ENCODE results near the gene IGFBP6.
A peak's percentile ranks its signal among the peaks of the same experiment; 100 is the strongest.

Gene IGFBP6

GRCh38 chr12:53051881-53052412 is 45.5 kb upstream of the IGFBP6 start:
- WGBS, 2 donors (ENCODE audit: extremely low coverage in 2 of 2, insufficient read length in 2 of 2, insufficient replicate concordance in 1 of 2) = no CpG with 5 or more reads among the region's 7 CpGs
- no peaks in the 10 kb centered on the region for H3K36me3 ChIP-seq (replicated peaks in 1 of 2; ENCODE audit: control insufficient read depth in 2 of 2, insufficient read depth in 2 of 2, low read length in 2 of 2)
- peak overlapping the region; percentile 31 for H2BK5ac ChIP-seq (ENCODE audit: low read length)
- H2BK120ac ChIP-seq (ENCODE audit: low read depth, low read length) = no peak overlapping the region
- no peaks in the 10 kb centered on the region for H3K9me3 ChIP-seq (replicated peaks in 1 of 2; ENCODE audit: control insufficient read depth in 2 of 2, insufficient read depth in 1 of 2, low read depth in 1 of 2, low read length in 2 of 2)
- H2BK12ac ChIP-seq (ENCODE audit: low read length) = no peak overlapping the region
- H2AK5ac ChIP-seq (ENCODE audit: low read depth, low read length) = peak overlapping the region; percentile 3
- H3K27me3 ChIP-seq (ENCODE audit: control insufficient read depth in 3 of 3, insufficient read depth in 3 of 3, low read depth in 1 of 3, low read length in 3 of 3) = no peaks in the 10 kb centered on the region
- H3K79me1 ChIP-seq (ENCODE audit: low read depth, low read length) = no peaks in the 10 kb centered on the region
- no peak overlapping the region for H4K91ac ChIP-seq (ENCODE audit: low read depth, low read length, poor library complexity)
- no peak overlapping the region for H3K14ac ChIP-seq (ENCODE audit: low read length)
- no peak overlapping the region for H3K9ac ChIP-seq (ENCODE audit: low read depth, low read length, poor library complexity)
- H3K27ac ChIP-seq (replicated peaks; ENCODE audit: low read length) = no peak overlapping the region
- H3K4me1 ChIP-seq (ENCODE audit: control insufficient read depth in 2 of 2, insufficient read depth in 1 of 2, low read depth in 1 of 2, low read length in 2 of 2) = peaks cover 38 to 40% of the 10 kb centered on the region in 2 donors
- DNase-seq (ENCODE audit: low spot score) = no peak
- H3K23ac ChIP-seq (ENCODE audit: low read depth, low read length, poor library complexity) = peak overlapping the region; percentile 52
- no peak overlapping the region for H2AFZ ChIP-seq (ENCODE audit: low read length)
- no peak overlapping the region for H4K8ac ChIP-seq (ENCODE audit: low read depth, low read length)
- no peak overlapping the region for H2BK15ac ChIP-seq (ENCODE audit: low read length)
- H3K18ac ChIP-seq (ENCODE audit: low read length) = no peak overlapping the region
- H3K4me3 ChIP-seq (ENCODE audit: low read length in 2 of 2) = no peak overlapping the region
- no peak overlapping the region for H3K4ac ChIP-seq (ENCODE audit: low read length)
- H3K4me2 ChIP-seq (ENCODE audit: insufficient read depth, low read length, poor library complexity, severe bottlenecking) = no peak overlapping the region

- H4K8ac ChIP-seq (ENCODE audit: low read depth, low read length) = no peak overlapping the region
- no peaks in the 10 kb centered on the region for H3K79me1 ChIP-seq (ENCODE audit: low read depth, low read length)
- H3K27ac ChIP-seq (replicated peaks; ENCODE audit: low read length) = no peak overlapping the region
- no peaks in the 10 kb centered on the region for H3K36me3 ChIP-seq (replicated peaks in 1 of 2; ENCODE audit: control insufficient read depth in 2 of 2, insufficient read depth in 2 of 2, low read length in 2 of 2)
- H2BK12ac ChIP-seq (ENCODE audit: low read length) = no peak overlapping the region
- no peak overlapping the region for H3K23ac ChIP-seq (ENCODE audit: low read depth, low read length, poor library complexity)
- H2BK5ac ChIP-seq (ENCODE audit: low read length) = no peak overlapping the region
- no peak overlapping the region for H2BK120ac ChIP-seq (ENCODE audit: low read depth, low read length)
- H4K91ac ChIP-seq (ENCODE audit: low read depth, low read length, poor library complexity) = peak overlapping the region; percentile 54
- H3K4me3 ChIP-seq (ENCODE audit: low read length in 2 of 2) = no peak overlapping the region
- H3K14ac ChIP-seq (ENCODE audit: low read length) = no peak overlapping the region
- H3K9ac ChIP-seq (ENCODE audit: low read depth, low read length, poor library complexity) = no peak overlapping the region
- no peak for DNase-seq (ENCODE audit: low spot score)
- H2BK15ac ChIP-seq (ENCODE audit: low read length) = peak overlapping the region; percentile 71
- H2AFZ ChIP-seq (ENCODE audit: low read length) = no peak overlapping the region
- peak overlapping the region; percentile 82 for H2AK5ac ChIP-seq (ENCODE audit: low read depth, low read length)
- no peaks in the 10 kb centered on the region for H3K27me3 ChIP-seq (ENCODE audit: control insufficient read depth in 3 of 3, insufficient read depth in 3 of 3, low read depth in 1 of 3, low read length in 3 of 3)
- no peaks in the 10 kb centered on the region for H3K9me3 ChIP-seq (replicated peaks in 1 of 2; ENCODE audit: control insufficient read depth in 2 of 2, insufficient read depth in 1 of 2, low read depth in 1 of 2, low read length in 2 of 2)
- WGBS, 2 donors (ENCODE audit: extremely low coverage in 2 of 2, insufficient read length in 2 of 2, insufficient replicate concordance in 1 of 2) = no CpG with 5 or more reads among the region's 11 CpGs
- no peak overlapping the region for H3K4ac ChIP-seq (ENCODE audit: low read length)
- no peak overlapping the region for H3K18ac ChIP-seq (ENCODE audit: low read length)
- H3K4me2 ChIP-seq (ENCODE audit: insufficient read depth, low read length, poor library complexity, severe bottlenecking) = no peak overlapping the region
- H3K4me1 ChIP-seq (ENCODE audit: control insufficient read depth in 2 of 2, insufficient read depth in 1 of 2, low read depth in 1 of 2, low read length in 2 of 2) = peaks cover 38 to 40% of the 10 kb centered on the region in 2 donors
Measured at GRCh38 chr12:53052419-53053217, 44.8 kb upstream of the IGFBP6 start.

GRCh38 chr12:53053218-53054111 is 44.0 kb upstream of the IGFBP6 start:
- Histone ChIP-seq H2AFZ (ENCODE audit: low read length) (no peak overlapping the region), H3K9me3 (replicated peaks in 1 of 2; ENCODE audit: control insufficient read depth in 2 of 2, insufficient read depth in 1 of 2, low read depth in 1 of 2, low read length in 2 of 2) (no peaks in the 10 kb centered on the region), H3K23ac (ENCODE audit: low read depth, low read length, poor library complexity) (peak overlapping the region; percentile 98), H2BK120ac (ENCODE audit: low read depth, low read length) (no peak overlapping the region), H2AK5ac (ENCODE audit: low read depth, low read length) (peak overlapping the region; percentile 82), H2BK15ac (ENCODE audit: low read length) (peak overlapping the region; percentile 100), H3K4me3 (ENCODE audit: low read length in 2 of 2) (peak overlapping the region in 1 of 2 donors; percentile 88), H2BK5ac (ENCODE audit: low read length) (peak overlapping the region; percentile 79), H4K8ac (ENCODE audit: low read depth, low read length) (no peak overlapping the region), H3K4me1 (ENCODE audit: control insufficient read depth in 2 of 2, insufficient read depth in 1 of 2, low read depth in 1 of 2, low read length in 2 of 2) (peaks cover 33 to 34% of the 10 kb centered on the region in 2 donors), H3K9ac (ENCODE audit: low read depth, low read length, poor library complexity) (no peak overlapping the region), H3K4ac (ENCODE audit: low read length) (no peak overlapping the region), H3K18ac (ENCODE audit: low read length) (peak overlapping the region; percentile 95), H3K14ac (ENCODE audit: low read length) (no peak overlapping the region), H3K79me1 (ENCODE audit: low read depth, low read length) (no peaks in the 10 kb centered on the region), H3K27ac (replicated peaks; ENCODE audit: low read length) (no peak overlapping the region), H3K36me3 (replicated peaks in 1 of 2; ENCODE audit: control insufficient read depth in 2 of 2, insufficient read depth in 2 of 2, low read length in 2 of 2) (no peaks in the 10 kb centered on the region), H4K91ac (ENCODE audit: low read depth, low read length, poor library complexity) (no peak overlapping the region), H2BK12ac (ENCODE audit: low read length) (no peak overlapping the region), H3K4me2 (ENCODE audit: insufficient read depth, low read length, poor library complexity, severe bottlenecking) (peak overlapping the region; percentile 94), H3K27me3 (ENCODE audit: control insufficient read depth in 3 of 3, insufficient read depth in 3 of 3, low read depth in 1 of 3, low read length in 3 of 3) (no peaks in the 10 kb centered on the region)
- no CpG with 5 or more reads among the region's 16 CpGs for WGBS, 2 donors (ENCODE audit: extremely low coverage in 2 of 2, insufficient read length in 2 of 2, insufficient replicate concordance in 1 of 2)
- no peak for DNase-seq (ENCODE audit: low spot score)
